Activated CD4-positive, alpha-beta T cell treated with anti-CD3 and anti-CD28 coated beads for 24 hours (primary cell): ENCODE measurements around the gene ATP6V0B.

Experiments used
- DNase-seq, 2 donors: peaks; one replicate each; pipeline ENCODE4 v3.0.0-alpha.2; 2020; ENCODE audit warnings: low read depth in 2 of 2

Gene ATP6V0B

DNA sequence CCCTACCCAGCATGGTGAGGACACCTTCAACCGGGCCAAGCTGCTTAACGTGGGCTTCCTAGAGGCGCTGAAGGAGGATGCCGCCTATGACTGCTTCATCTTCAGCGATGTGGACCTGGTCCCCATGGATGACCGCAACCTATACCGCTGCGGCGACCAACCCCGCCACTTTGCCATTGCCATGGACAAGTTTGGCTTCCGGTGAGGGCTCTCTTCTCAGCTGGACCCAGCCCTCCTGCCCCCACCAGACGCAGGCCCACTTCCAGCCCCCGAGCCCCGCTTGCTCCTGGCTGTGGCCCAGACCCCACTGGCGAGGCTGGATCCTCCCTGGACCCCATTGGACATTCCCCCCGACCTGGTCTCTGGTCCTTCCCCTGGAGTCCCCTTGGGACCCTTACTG is 10.1 kb downstream of the ATP6V0B start:
- no peak for DNase-seq

DNA sequence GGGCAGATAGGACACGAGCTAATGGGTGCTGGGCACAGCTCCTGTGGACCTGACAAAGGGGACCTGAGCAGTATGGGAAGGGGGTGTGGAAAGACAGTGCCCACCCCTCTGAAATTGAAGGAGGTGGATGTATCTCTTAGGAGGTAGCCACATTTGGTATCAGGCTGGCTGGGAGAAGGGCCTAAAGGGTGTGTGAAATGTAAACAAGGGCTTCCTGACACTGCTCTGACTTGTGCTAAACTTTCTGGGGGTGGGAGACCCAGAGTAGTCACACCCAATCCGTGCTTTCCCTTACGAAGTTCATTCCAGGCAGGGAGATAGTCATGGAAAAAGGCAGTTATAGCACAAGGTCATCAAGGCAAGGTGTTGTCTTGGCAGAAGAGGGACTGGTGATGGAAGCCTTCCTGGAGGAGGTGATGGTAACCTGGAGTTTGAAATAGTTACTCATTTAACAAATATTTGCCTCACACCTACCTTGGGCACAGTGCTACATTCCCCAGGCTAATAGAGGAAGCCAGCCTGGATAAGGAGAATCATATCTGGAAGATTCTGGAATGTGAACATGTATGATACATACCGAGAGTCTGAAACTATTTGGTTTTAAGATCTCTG is 11.3 kb downstream of the ATP6V0B start:
- no peak for DNase-seq

DNA sequence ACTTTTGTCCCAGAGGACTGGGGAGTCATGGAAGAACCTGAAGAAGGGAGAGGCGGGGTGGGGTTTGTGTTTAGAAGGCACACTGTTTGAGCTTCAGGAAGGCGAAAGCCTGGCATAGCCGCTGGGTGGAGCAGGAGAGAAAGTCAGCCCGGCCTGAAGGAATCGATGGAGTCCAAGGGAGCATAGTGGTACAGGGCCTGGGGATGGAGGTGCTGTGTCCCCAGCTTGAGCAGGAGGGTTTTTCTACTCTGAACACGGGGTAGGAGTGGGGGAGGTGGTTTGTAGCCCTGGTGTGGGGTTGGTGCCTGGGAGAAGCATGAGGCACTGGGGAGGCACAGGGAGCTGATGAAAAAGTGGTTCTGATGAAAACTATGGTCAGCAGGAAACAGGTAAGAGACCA is 12.0 kb downstream of the ATP6V0B start:
- DNase-seq, result no peak

DNA sequence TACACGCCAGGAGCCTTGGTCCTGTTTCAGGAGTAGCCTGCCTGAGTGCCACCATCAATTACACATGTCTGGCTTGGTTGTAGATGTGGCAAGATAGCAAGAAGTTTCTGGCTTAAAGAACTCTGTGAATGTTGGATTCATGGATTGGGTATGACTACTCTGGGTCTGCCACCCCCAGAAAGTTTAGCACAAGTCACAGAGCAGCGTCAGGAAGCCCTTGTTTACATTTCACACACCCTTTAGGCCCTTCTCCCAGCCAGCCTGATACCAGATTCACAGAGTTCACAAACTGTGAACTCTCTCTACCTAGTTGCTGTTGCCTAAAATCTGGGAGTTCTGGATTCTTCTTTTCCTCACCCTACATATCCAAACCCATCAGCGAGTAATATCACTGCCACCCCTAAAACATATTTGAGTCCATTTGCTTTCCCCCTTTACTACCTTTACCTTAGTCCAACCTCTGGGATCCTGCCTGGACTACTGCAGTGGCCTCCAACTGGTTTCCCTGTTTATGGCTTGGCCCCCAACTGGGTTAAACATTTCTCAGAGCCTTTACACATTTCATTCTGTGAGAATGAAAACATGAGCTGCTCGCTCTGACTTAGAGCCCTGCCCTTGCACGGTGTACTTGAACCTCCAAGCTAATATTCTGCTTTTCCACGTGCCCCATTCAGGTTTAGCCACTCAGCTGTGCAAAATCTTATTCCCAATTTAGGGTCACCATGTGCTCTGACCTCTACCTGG is 12.6 kb downstream of the ATP6V0B start:
- DNase-seq, result no peak

DNA sequence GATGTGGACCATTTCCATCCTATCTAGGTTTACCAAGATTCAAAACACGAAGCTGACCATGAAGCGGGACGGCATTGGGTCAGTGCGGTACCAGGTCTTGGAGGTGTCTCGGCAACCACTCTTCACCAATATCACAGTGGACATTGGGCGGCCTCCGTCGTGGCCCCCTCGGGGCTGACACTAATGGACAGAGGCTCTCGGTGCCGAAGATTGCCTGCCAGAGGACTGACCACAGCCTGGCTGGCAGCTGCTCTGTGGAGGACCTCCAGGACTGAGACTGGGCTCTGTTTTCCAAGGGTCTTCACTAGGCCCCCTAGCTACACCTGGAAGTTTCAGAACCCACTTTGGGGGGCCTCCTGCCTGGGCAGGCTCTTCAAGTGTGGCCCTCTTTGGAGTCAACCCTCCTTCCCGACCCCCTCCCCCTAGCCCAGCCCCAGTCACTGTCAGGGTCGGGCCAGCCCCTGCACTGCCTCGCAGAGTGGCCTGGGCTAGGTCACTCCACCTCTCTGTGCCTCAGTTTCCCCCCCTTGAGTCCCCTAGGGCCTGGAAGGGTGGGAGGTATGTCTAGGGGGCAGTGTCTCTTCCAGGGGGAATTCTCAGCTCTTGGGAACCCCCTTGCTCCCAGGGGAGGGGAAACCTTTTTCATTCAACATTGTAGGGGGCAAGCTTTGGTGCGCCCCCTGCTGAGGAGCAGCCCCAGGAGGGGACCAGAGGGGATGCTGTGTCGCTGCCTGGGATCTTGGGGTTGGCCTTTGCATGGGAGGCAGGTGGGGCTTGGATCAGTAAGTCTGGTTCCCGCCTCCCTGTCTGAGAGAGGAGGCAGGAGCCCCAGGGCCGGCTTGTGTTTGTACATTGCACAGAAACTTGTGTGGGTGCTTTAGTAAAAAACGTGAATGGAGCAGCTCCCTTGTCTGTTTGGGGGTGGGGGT is 15.8 kb downstream of the ATP6V0B start:
- DNase-seq, result no peak

DNA sequence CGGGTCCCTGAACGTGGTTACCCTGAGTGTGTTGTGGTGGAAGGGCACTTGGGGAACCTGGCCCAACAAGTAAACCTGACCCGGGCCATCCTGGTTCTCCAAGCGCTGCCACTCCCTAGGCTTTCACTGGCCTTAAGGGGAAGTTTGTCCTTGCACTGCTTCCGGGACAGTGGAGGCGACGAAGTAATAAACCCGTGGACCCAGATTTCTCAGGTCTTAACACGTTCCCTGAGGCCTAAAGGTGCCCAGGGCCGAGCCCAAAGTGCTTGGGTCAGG is 16.4 kb downstream of the ATP6V0B start:
- DNase-seq, result no peak

DNA sequence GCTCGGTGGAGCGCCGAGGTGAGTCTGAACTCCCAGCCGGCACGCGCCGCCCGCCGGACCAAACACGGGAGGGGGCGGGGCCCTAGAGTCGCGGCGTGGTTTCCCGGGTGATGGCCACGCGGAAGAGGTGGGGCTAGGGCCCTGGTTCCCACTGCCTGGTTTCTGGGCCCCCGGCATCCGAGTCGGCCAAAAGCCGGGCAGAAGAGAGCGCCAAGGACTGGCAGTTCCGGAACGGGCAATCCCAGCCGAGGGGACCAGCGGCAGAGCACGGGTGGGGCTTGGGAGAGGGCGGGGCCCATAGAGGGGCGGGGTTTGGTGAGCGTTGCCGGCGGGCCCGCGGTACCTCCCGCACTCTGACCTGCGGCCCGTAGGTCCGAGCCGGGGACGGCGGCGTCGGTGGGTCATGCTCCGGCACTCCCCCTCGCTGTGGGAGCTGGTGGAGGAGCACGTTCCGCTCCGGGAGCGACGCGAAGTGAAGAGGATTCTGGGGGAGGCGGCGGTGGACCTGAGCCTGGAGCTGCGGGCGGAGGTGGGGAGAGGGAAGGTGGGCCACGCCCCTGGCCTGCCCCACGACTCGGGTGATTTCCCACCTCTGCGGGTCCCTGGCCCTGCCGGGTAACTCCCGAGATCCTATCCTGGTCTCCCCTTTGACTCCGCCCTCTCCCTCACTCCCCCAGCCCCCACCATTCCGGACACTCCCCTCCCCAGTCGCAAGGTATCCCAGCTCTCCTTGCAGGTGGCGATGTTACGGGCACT is 16.9 kb downstream of the ATP6V0B start, which contains the start of gene CCDC24:
CCDC24 (plus strand) TSS at position 124 of the 756 bp plus-strand sequence; CDS start at position 404, 280 bp downstream.
- DNase-seq, result peak; percentile 50 to 70

DNA sequence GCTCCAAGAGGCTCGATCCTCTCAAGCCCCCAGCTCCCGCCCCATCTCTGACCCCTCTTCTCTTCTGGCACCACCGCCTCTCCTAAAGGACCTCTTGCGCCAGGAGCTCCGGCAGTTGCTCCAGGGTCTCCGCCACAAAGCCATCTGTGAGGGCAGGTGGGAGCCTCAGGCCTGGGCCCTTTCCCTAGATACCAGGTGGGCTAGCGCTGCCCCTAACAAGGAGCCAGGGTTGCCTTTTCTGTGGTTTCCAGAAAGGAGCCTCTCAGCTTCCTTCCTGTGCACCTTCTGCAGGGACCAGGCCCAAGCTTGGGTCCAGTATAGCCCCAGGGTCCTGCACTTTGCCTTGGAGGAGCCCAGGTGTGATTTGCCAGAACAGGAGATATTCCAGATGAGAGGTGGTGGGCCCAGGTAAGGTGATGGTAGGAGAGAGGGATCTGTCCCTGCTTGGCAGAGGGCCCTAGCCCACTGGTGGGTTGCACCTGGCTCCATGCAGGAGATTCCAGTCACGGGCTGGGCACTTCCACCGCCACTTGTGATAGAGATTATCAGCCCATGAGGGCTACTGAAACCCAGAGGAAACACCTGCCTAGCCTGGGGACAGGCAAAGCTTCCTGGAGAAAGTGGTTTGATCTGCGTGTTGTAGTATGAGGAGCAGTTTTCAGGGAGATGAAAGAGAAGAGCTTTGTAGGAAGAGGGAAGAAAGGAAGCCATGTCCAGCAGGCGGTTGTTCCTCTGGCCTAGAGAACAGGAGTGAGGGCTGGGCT is 17.7 kb downstream of the ATP6V0B start:
- DNase-seq, result no peak

DNA sequence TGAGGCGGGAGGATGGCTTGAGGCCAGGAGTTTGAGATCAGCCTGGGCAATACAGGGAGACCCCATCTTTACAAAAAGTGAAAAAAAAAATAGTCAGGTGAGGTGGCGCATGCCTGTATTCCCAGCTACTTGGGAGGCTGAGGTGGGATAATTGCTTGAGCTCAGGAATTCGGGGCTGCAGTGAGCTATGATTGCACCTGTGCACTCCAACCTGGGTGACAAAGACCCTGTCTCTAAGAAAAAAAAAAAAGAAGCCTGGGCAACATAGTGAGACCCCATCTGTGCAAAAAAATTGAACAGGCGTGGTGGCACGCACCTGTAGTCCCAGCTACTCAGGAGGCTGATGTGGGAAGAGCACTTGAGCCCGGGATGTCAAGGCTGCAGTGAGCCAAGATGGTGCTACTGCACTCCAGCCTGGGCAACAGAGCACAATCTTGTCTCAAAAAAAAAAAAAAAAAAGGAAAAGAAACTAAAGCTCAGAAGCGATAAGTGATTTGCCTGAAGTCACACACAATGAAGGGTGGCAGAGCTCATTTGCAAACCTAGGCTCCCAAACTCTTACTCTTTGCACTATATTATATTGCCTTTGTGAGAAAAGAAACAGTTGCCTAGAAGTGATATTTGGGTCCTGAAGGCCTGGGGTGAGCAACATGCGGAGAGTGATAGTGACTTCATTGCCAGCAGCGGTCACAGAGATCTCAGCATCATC is 18.6 kb downstream of the ATP6V0B start:
- DNase-seq, result no peak

DNA sequence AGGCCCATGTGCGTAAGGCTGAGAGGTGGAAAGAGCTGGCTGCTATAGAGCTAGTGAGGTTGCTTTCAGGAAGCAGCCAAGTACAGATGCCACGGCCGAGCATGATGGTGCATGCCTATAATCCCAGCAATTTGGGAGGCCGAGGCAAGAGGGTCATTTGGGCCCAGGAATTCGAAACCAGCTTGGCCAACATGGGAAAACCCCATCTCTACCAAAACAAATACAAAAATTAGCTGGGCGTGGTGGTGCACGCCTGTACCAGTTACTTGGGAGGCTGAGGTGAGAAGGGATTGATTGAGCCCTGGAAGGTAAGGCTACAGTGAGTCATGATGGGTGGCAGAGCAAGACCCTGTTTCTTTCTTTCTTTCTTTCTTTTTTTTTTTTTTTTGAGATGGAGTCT is 19.3 kb downstream of the ATP6V0B start:
- no peak for DNase-seq

DNA sequence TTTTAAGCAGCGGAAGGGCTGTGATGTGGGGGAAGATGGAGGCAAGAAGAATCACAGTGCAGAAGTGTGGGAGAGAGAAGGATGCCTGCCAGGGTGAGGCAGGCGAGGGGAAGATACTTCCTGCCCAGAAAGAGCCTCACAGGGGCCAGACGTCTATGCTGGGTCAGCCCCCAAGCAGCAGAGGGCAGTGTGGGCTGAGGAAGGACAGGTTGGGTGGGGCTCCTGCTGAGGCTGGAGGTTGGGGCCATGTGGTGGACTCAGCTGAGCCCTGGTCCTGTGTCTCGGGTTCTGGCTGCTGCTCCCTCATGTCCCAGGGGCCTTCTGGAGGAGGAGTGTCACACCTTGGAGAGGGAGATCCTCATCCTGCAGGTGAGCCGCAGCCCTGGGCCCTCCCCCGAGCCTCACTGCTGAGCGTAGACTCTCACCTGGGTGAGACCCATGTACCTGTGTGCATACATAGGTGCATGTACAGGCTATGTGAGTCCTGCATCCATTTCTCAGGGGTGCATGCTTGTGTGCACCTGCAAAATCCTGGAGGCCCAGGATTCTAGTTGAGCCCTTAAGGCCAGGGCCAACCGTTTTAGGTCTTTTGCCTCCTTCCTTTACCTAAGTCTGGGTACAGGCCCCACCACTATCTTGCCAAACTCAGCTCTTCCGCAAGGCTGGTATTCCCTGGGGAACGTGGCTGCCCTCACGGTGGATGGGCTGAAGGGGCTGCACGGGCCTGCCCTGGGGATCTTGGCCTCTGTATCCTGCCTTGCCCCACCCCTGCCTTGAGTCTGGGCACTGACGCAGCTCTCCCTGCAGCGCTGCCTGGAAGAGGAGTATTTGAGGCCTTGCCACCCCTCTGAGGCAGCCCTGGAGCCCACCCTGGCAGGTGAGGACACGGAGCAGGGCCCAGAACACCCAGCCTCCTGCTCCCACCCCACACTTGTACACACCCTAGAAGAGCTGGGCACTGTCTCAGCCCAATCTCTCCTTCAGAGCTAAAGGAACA is 20.3 kb downstream of the ATP6V0B start:
- DNase-seq, result no peak

DNA sequence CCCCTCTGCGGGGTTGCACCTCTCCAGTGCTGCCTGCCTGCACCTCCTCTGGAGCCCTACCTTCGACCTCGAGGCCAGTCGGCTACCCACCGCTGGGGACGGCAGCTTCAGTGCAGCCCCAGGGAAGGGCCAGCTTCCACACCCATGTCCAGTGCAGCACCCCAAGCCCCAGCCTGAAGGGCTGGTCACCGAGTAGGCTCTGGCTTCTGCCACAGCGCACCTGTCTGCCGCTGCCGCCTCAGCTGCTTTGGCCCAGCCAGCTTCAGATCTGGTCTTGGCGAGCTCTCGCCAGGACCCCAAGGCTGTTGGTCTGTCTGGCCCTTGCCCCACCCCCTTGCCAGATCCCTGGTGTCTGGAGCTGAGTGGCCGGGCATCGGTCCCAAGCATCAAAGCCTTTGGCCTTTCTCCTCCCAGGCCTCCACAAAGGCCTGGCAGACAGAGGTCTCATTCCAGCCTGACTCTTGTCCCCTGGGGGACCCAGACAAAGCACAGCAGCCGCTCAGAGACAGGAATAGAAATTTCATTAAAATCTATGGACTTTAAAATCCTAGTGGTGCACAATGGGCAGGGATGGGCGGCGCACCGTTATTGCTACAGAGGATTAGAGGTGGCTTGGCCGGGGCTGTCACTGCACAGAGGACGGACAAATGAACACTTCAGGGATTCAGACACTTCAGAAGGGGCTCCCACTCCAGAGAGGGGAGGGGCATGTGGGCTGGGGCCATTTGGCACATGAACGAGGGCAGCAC is 21.4 kb downstream of the ATP6V0B start:
- DNase-seq, result no peak

DNA sequence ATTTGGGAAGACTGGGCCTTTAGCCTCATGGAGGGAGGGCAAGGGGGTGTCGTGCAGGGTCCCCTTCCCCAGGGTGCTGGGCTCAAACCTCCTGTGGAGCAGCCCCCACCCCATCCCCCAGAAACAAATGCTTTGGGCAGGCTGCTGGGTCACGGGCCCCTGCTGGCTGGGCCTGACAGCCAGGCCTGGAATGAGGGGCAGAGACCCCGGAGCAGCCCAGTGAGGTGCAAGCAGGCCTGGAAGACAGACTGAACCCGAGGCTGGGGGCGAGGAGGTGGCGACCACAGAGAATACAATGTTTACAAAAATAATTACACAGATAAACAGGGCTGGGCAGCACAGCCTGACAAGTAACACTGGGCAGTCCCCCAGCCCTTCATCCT is 22.0 kb downstream of the ATP6V0B start:
- no peak for DNase-seq

DNA sequence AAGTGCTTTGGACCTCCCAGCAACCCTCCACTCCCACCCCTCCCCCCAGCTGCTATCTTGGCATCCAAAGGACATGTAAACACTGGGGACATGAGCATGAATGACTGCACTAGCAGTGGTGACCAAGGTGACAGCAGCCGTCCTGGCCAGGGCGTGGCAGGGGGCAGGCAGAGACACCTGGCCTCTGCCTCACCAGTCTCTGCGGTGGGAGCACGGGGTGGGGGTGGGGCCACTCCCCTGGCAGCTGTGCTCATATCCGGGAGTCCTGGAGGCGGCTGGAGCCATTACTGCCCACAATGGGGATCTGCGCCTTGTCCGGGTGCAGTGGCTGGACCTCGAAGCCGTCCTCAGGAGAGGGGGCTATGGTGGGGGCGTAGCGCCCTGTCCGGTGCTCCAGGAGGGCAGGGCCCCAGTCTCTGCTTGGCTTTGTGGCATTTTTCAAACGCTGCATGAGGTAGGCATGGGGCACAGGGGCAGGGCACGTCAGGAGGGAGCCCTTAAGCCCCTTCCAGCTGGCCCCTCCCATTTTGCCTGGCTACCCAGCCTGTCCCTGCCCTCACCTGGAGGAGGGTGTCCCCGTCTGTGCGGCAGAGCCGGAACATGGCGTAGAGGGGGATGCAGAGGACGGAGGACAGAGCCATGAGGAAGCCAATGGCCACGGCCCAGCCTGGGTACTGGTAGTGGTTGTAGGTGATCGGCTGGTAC is 22.7 kb downstream of the ATP6V0B start:
- DNase-seq, result no peak

DNA sequence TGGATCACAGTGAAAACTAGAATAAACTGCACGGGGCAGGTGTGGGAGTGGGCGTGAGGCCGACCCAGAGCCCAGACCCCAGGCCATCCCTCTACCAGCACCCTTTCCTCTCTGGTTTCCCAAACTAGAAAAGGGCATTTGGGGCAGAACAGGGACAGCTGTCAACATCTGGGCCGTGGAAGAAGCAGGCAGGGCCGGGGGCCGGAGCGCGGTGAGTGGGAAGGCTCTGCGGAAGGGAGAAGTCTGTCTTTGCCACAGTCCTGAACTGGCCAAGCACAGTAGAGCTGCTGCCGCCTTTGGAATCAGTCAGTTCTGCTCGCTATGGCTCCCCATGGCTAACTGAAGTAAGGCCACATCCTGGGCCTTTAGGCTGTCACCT is 23.2 kb downstream of the ATP6V0B start:
- DNase-seq, result no peak

DNA sequence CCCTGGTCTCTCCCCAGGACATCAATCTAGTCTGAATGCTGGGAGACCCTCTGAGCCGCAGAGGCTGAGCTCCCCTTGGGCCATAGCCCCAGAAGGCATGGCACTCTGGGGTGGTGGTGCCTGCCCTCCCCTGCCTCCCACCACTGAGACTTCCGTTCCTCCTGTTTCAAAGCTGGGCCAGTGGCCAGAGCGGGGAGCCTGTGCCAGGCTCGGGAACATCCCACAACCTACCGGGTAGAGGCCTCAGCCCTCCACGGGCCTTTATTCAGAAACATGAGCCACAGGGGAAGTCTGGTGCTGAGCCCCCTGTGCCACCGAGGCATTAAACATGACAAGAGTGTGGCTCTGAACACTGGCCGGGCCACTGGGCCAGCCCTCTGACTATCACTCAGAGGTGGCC is 24.7 kb downstream of the ATP6V0B start:
- DNase-seq, result no peak

DNA sequence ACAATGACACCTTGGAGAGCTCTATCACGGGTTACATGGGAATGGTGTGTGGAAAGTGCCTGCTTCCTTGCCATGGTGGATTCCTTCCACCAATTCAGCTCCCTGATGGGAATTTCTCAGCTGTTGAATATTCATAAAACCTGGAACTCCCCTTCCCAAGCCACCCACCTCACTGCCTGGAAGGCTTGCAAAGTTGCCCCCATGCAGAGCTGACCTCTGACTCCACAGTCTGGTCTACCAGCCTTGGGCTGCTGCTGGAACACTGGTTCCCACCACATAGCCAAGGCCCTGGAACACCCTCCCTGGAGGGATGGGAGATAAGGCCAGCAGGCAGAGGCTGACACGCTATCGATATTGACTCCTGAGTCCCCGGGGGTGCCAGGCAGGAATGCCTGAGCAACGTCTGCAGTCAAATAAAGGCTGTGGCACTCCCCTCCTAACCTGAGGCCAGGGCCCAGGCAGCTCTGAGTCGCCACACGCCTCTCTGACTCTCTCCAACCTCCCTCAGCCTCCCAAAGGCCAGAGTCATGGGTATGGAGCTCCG is 25.4 kb downstream of the ATP6V0B start:
- no peak for DNase-seq

DNA sequence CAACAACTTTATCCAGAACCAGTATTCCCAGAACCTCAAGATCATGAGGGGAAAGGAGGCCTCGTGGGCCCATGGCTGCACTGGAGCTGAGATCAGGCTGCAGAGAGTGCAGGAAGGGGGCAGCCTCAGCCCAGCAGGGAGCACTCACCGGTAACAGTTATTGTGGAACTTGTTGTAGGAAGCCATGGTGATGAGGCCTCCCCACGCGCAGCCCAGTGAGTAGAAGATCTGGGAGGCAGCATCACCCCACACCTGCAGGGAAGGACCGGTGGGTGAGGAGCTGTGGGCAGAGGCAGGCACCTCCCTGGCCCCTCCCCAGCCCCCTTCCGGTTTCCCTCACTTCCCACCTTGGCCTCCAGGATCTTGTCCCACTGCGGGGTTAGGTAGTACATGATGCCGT is 27.4 kb downstream of the ATP6V0B start:
- no peak for DNase-seq
